GM19240 (cell line): Measurements from ENCODE around the gene MT1F.
"Not testable (repeated sequence)": the region's sequence is repeated elsewhere in the genome, so short reads cannot be mapped to it uniquely, and the experiment has no call there.

Source experiments
- DNase-seq: peaks from one replicate; pipeline ENCODE4 v3.0.0; 2011; ENCODE audit warnings: low spot score; ENCODE audit not compliant: insufficient read length

The MT1F gene

GRCh38 chr16:56672171-56672570 lies 14.4 kb downstream of the MT1F start:
- DNase-seq: not testable (repeated sequence)

- DNase-seq: no peak
These were observed 15.2 kb downstream of the MT1F start for GRCh38 chr16:56672761-56673536.

DNA sequence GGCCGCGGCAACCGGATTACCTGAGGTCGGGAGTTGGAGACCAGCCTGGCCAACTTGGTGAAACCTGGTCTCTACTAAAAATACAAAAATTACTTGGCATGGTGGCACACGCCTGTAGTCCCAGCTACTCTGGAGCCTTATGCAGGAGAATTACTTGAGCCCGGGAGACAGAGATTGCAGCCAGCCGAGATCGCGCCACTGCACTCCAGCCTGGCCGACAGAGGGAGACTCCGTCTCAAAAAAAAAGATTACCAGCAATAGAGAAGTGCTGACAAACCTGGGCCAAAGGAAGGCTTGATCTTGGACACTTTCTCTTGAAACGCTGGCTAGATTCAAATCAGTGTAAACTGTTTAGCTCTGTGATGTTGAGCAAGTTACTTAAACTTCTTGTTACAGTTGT lies 16.2 kb downstream of the MT1F start:
- DNase-seq: no peak

DNA sequence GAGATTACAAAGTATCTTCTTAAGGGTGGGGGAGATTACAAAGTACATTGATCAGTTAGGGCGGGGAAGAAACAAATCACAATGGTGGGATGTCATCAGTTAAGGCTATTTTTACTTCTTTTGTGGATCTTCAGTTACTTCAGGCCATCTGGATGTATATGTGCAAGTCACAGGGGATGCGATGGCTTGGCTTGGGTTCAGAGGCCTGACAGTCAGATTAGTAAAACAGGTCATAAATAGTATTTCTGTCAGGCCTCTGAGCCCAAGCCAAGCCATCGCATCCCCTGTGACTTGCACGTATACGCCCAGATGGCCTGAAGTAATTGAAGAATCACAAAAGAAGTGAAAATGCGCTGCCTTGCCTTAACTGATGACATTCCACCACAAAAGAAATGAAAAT lies 16.8 kb downstream of the MT1F start:
- not testable (repeated sequence) for DNase-seq

DNA sequence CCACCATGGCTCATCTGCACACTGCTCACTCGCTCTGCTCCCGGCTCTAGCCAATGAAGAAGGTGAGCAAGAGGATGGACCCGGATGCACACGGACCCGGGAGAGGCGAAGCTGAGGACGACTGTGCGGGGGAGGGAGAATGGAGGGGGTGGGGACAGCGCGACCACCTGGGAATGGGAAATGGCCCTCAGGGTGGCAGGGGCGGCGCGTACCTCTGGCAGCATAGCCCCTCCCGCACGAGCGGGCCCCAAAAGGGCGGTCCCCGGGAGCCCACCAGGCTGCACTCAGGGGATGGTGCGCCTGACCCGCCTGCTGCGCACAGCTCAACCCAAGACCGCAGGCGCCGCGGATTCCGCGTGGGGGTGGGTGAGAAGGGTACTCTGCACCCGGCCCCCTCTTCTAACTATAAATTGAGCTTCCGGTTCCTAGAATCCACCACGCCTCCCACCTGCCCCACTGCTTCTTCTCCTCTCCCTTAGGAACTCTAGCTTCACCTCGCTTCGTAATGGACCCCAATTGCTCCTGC lies 18.0 kb downstream of the MT1F start:
- DNase-seq: no peak

DNA sequence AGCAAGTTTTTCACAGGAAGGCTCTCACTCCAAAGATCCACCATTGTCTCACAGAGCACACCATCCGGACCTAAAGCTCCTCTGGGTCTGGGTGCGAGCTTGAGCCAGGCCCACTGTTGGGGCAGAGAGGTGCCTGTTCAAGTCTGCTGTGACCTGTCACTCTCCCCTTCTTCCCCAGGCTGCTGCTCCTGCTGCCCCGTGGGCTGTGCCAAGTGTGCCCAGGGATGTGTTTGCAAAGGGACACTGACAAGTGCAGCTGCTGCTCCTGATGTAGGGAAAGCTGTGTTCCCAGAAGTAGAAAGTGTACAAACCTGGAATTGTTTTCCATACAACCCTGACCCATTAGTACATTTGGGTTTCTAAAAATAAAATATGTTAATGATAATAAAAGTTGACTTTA lies 19.7 kb downstream of the MT1F start:
- no peak for DNase-seq

GRCh38 chr16:56679078-56679730 lies 21.4 kb downstream of the MT1F start:
- DNase-seq: no peak

DNA sequence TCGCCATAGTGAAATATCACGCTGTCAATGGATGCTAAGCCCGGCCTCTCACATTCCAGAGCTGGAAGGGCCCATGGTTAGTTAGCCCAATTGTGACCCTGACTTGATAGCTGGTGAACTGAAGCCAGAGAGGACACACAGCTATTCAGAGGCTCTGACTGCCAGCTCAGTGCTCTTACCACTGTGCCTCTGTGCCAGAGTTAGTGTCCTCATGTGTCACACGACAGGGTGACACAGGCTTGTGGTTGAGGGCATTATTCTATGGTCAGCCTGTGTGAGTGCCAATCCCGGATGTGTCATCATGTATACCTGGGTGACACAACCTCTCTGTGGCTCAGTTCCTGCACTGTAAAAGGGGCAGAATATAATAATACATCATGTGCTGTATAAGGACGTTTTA lies 22.1 kb downstream of the MT1F start:
- DNase-seq: no peak

DNA sequence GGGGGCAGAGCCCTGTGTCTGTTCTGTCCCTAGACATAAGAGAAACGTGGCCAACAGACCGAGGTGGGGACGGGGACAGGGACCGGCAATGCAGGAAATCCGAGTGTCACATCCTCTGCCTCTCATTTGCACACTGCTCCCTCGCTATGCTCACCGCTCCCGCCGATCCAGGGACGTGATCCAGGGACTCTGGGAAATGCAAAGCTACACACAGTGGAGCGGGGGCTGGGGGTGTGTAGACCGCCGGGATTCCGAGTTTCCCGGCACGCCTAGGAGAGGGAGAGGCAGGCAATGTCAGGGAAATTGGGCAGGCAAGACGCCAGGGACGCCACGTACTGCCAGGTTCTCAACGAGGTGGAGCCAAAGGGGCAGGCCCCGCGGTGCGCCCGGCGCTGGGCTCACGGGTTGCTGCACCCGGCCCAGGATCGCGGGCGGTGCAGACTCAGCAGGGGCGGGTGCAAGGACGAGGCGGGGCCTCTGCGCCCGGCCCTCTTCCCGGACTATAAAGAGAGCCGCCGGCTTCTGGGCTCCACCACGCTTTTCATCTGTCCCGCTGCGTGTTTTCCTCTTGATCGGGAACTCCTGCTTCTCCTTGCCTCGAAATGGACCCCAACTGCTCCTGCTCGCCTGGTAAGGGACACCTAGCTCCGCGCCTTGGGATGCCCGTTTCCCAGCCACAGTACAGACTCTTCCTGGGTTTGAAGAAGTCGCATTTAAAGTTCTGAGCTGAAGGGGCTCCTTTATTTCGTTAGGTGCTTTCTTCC lies 24.4 kb downstream of the MT1F start, which contains the start of gene MT1X:
TSS of gene MT1X (plus strand) at position 532 of the 764 bp plus-strand sequence. CDS start at position 603, 71 bp downstream.
- DNase-seq: peak; percentile 81

- DNase-seq: no peak
These were observed 25.1 kb downstream of the MT1F start for GRCh38 chr16:56682703-56683397.

GRCh38 chr16:56683424-56684172 lies 25.8 kb downstream of the MT1F start:
- no peak for DNase-seq

- DNase-seq: no peak
These were observed 26.6 kb downstream of the MT1F start for GRCh38 chr16:56684256-56684925.

- DNase-seq: no peak
These were observed 27.3 kb downstream of the MT1F start for GRCh38 chr16:56684926-56685590.

DNA sequence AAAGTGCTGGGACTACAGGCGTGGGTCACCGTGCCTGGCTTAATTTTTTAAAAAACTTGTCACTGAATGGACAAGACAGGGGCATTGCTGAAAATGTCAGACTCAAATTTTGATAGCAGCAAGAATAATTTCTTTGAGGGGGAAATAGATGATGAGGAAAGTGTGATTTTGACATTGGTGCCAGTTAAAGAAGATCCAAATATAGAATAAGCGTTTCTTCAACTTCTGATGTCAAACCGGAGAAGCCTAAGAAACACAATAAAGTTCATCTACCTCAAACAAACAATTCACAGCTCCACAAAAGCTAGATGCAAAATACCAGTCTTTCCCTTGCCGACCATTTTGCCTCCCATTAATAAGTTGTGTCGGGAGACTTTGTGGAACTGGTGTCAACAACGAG lies 29.0 kb downstream of the MT1F start:
- no peak for DNase-seq

DNA sequence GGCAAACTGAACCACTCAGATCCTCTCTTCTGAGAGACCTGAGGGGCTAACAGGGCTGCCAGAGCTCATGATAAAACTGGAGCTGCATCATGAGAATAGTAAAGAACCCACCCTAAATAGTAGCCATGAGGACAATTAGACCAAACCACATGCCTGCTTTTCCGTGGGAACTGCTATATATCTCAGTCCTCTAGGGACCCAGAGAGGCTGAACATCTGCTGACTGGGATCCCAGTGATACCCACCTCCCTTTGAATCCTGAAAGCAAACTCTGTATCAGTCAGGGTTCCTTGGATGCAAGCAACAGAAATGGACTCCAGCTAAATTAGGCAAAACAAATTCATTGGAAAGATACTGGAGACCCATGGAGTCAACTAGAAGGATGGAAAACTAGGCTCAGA lies 31.0 kb downstream of the MT1F start:
- DNase-seq: no peak

DNA sequence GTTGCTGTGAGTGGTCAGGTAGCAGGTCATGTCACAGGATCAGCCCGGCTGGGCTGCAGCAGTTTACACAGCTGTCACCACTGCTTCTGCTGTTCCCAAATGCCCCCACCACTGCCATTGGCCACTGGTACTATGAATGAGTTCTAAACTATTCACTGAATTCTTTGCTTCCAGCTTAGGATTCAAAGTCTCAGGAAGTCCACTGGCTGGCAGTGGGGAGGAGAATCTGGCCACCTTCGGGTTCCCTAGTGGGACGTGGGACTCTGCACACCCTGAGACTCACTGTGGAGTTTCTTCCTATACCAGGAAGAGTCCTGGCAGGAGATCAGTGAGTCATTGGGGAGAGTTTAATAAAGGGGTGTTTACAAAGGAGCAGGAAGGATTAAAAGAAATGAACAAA lies 31.4 kb downstream of the MT1F start:
- DNase-seq: no peak

GRCh38 chr16:56690420-56691122 lies 32.8 kb downstream of the MT1F start:
- DNase-seq: no peak

DNA sequence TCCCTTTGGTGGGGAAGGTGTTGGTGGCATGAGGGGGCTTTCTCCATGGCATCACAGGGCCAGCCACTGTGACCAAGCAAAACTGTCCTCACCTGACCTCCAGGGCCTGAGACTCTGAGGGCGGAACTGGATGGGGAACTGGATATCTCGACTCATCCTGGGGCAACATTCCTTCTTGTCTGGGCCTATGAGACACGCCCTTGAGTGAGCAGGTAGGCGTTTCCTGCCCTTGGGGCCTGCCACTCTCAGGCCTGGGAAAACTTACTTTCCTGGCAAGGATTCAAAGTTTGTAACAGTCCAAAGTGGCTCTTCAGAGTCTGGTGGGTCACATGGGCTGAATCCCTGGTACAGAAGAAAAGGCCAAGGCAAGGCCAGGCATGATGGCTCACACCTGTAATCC lies 34.1 kb downstream of the MT1F start:
- DNase-seq: no peak

DNA sequence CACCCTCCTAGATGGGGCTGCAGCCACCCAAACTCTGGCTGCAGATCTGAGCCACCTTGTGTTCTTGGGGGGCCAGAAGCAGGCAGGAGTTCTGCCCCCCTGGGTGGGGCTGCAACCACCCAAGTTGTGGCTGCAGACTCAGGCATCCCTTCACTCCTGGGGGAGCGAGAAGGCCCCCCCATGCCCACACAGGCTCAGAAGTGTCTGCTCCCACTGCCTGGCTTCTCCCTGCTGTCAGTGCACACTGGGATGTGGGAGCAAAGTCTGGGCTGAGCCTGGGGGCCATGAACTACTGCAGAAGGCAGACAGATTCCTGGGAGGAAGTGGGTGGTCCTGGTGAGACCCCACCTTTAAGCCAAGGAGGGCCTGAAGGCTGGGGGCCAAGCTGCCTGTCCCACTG lies 37.5 kb downstream of the MT1F start:
- DNase-seq: no peak
